HG03565 (cell line): ENCODE results near the gene TPSB2.
"Not testable (repeated sequence)": the region's sequence is repeated elsewhere in the genome, so short reads cannot be mapped to it uniquely, and the experiment has no call there.

ENCODE experiments used
- ATAC-seq: cut with Tn5 transposase; IDR thresholded peaks from one replicate; pipeline ENCODE4 v1.9.1; 2021; ENCODE audit warnings: mild to moderate bottlenecking, moderate library complexity; ENCODE audit not compliant: unreplicated experiment

The TPSB2 gene

GRCh38 chr16:1262210-1262845 is 32.3 kb upstream of the TPSB2 start:
- no peak for ATAC-seq

GRCh38 chr16:1261131-1261892 is 31.3 kb upstream of the TPSB2 start:
- ATAC-seq: no peak

DNA sequence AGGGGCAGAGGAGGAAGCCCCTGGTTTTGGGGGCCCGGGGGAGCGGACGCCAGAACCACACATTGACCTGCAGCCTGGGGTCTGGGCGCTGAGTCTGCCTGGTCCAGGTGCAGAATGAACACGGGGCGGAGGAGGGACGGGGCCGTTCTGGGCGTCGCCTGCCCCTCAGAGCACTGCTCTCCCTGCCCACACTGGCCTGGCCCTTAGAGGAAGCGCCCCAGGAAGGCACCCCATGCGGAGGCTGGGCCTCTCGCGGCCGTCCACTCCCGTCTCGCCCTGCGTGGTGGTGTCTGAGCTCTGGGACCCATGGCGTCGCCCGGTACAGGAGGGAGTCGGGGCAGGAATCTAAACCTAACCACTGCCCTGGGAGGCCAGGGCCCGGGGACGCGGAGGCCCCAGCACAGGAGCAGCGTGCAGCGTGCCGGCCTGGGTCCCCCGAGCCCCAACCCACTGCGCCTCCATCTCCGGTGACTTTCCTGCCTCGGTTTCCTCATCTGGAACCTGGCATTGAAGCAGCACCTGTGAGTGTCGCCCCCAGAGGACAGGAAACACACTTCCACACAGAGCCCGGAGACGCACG is 30.2 kb upstream of the TPSB2 start:
- no peak for ATAC-seq

- ATAC-seq: no peak
These were observed 29.7 kb upstream of the TPSB2 start for GRCh38 chr16:1259760-1260068.

DNA sequence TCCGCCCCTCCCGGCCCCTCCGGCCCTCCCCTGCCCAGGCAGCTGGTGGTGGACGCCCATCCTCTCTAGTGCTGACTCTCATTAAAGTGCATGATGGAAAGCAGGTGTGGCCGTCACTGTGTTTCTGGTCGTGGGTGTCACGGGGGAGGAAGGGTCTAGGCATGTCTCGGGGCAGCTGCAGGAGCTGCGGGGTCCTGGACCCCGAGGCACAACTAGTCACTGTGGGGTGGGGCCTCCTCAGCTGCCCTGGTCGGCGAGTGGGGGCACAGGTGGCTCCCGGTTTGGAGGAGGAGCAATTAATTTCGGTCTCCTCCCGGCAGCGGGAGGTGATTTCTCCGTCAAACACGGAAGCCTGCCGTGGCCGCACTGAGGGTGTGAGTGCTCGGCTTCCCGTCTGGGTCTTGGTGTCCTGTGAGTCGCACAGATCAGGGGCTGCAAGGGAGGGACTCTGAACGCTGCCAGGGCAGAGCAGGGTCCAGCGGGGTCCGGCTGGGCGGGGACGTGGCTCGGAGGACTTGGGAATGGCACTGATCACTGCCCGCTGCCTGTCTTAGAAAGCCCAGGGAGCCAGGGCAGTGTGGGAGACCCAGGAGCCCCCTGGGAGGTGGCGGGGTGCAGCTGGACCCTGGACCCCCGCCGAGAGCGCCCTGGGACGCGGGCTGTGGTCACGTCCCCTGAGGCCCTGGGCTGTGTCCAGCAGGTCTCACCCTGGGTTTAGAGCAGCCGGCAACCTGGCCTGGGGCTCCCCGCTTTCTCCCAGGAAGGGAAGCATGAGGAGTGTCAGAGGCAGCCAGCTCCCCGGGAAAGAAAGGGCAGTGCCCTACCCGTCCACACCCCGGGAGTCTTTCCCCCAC is 29.1 kb upstream of the TPSB2 start:
- no peak for ATAC-seq

- ATAC-seq: no peak
These were observed 28.2 kb upstream of the TPSB2 start for GRCh38 chr16:1258225-1258600.

- no peak for ATAC-seq
These were observed 27.7 kb upstream of the TPSB2 start for GRCh38 chr16:1257561-1258224.

- no peak for ATAC-seq
These were observed 26.9 kb upstream of the TPSB2 start for GRCh38 chr16:1256874-1257322.

DNA sequence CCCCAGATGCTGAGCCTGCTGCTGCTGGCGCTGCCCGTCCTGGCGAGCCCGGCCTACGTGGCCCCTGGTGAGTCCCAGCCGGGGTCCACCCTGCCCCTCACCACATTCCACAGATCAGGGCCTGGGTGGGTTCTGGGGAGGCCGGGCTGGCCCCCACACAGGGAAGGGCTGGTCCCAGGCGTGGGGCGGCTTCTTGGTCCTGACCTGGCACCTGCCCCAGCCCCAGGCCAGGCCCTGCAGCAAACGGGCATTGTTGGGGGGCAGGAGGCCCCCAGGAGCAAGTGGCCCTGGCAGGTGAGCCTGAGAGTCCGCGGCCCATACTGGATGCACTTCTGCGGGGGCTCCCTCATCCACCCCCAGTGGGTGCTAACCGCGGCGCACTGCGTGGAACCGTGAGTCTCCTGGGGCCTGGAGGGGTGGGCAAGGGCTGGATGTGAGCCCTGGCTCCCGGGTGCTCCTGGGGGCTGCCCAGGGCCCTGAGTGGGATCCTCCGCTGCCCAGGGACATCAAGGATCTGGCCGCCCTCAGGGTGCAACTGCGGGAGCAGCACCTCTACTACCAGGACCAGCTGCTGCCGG is 26.4 kb upstream of the TPSB2 start:
- ATAC-seq: not testable (repeated sequence)

- ATAC-seq: not testable (repeated sequence)
These were observed 25.5 kb upstream of the TPSB2 start, which contains the start of gene TPSD1 for GRCh38 chr16:1255276-1256122. Gene TPSD1 (plus strand): TSS chr16:1256069. CDS start chr16:1256281, 212 bp downstream.

GRCh38 chr16:1254821-1255220 is 24.8 kb upstream of the TPSB2 start:
- ATAC-seq: not testable (repeated sequence)

GRCh38 chr16:1253701-1254364 is 23.8 kb upstream of the TPSB2 start:
- not testable (repeated sequence) for ATAC-seq

GRCh38 chr16:1249031-1249755 is 19.2 kb upstream of the TPSB2 start:
- ATAC-seq: not testable (repeated sequence)

GRCh38 chr16:1247903-1248537 is 18.0 kb upstream of the TPSB2 start:
- ATAC-seq: not testable (repeated sequence)

GRCh38 chr16:1245452-1246020 is 15.6 kb upstream of the TPSB2 start:
- no peak for ATAC-seq

GRCh38 chr16:1244881-1245280 is 14.9 kb upstream of the TPSB2 start:
- no peak for ATAC-seq
